ENCODE results near the gene BRMS1. TPM values are rescaled to one million over a fixed set of nuclear protein-coding genes. Genes with fewer than 3 reads are reported as not detected.
"Not testable (repeated sequence)": the region's sequence is repeated elsewhere in the genome, so short reads cannot be mapped to it uniquely, and the experiment has no call there.

BRMS1 gene
- 35.4 TPM for polyA plus RNA-seq (2013, experiment 1 of 4)
- polyA plus RNA-seq (2013, experiment 2 of 4), result 37.6 TPM
- polyA plus RNA-seq (2013, experiment 3 of 4), result 29.6 TPM
- 30.4 TPM for polyA plus RNA-seq (2013, experiment 4 of 4)

- WGBS, 2 experiments, result 1% methylated on average over 59 of the region's 59 CpGs
- H3K27ac ChIP-seq (ENCODE audit: insufficient read depth, low read depth, low read length, poor library complexity, severe bottlenecking), result peak within 1 kb of the TSS; percentile 72
- peak within 1 kb of the TSS; percentile 56 for H3K4me3 ChIP-seq (ENCODE audit: insufficient read depth, low read depth, low read length)
- no peaks in the 10 kb centered on the region for H3K27me3 ChIP-seq (ENCODE audit: control insufficient read depth, insufficient read depth, low read length, poor library complexity, severe bottlenecking)
- peaks cover 16% of the 10 kb centered on the region for H3K4me1 ChIP-seq (ENCODE audit: control insufficient read depth, insufficient read depth, low read length)
- peaks cover 8% of the 10 kb centered on the region for H3K36me3 ChIP-seq (ENCODE audit: control insufficient read depth, insufficient read depth, low read length)
- H3K9me3 ChIP-seq (ENCODE audit: control insufficient read depth, low read length), result no peaks in the 10 kb centered on the region
These were observed at the start of gene BRMS1 for GRCh38 chr11:66344550-66345315. Gene BRMS1, minus strand, starts transcription at chr11:66345104. Its CDS starts 2,870 bp downstream, at chr11:66342234.

GRCh38 chr11:66393954-66394353, 49.0 kb upstream of the BRMS1 start:
- Histone ChIP-seq H3K27me3 (ENCODE audit: control insufficient read depth, insufficient read depth, low read length, poor library complexity, severe bottlenecking) (no peaks in the 10 kb centered on the region), H3K4me3 (ENCODE audit: insufficient read depth, low read depth, low read length) (no peak overlapping the region), H3K4me1 (ENCODE audit: control insufficient read depth, insufficient read depth, low read length) (no peaks in the 10 kb centered on the region), H3K27ac (ENCODE audit: insufficient read depth, low read depth, low read length, poor library complexity, severe bottlenecking) (no peak overlapping the region), H3K36me3 (ENCODE audit: control insufficient read depth, insufficient read depth, low read length) (no peaks in the 10 kb centered on the region), H3K9me3 (ENCODE audit: control insufficient read depth, low read length) (no peaks in the 10 kb centered on the region)
- WGBS, 2 experiments, result 81 to 93% methylated on average over 2 to 3 of the region's 3 CpGs

- 85 to 91% methylated on average over 5 to 6 of the region's 6 CpGs for WGBS, 2 experiments
- Histone ChIP-seq H3K4me3 (ENCODE audit: insufficient read depth, low read depth, low read length) (no peak overlapping the region), H3K27me3 (ENCODE audit: control insufficient read depth, insufficient read depth, low read length, poor library complexity, severe bottlenecking) (peaks cover 7% of the 10 kb centered on the region), H3K36me3 (ENCODE audit: control insufficient read depth, insufficient read depth, low read length) (no peaks in the 10 kb centered on the region), H3K9me3 (ENCODE audit: control insufficient read depth, low read length) (no peaks in the 10 kb centered on the region), H3K27ac (ENCODE audit: insufficient read depth, low read depth, low read length, poor library complexity, severe bottlenecking) (no peak overlapping the region), H3K4me1 (ENCODE audit: control insufficient read depth, insufficient read depth, low read length) (no peaks in the 10 kb centered on the region)
These were observed 46.4 kb upstream of the BRMS1 start for GRCh38 chr11:66391322-66391721.

GRCh38 chr11:66388780-66389386, 44.0 kb upstream of the BRMS1 start:
- Histone ChIP-seq H3K27me3 (ENCODE audit: control insufficient read depth, insufficient read depth, low read length, poor library complexity, severe bottlenecking) (peaks cover 8% of the 10 kb centered on the region), H3K4me1 (ENCODE audit: control insufficient read depth, insufficient read depth, low read length) (no peaks in the 10 kb centered on the region), H3K9me3 (ENCODE audit: control insufficient read depth, low read length) (no peaks in the 10 kb centered on the region), H3K36me3 (ENCODE audit: control insufficient read depth, insufficient read depth, low read length) (no peaks in the 10 kb centered on the region), H3K27ac (ENCODE audit: insufficient read depth, low read depth, low read length, poor library complexity, severe bottlenecking) (no peak overlapping the region), H3K4me3 (ENCODE audit: insufficient read depth, low read depth, low read length) (no peak overlapping the region)
- 37 to 38% methylated on average over 8 of the region's 8 CpGs for WGBS, 2 experiments

GRCh38 chr11:66386171-66387069, 41.5 kb upstream of the BRMS1 start:
- Histone ChIP-seq H3K27me3 (ENCODE audit: control insufficient read depth, insufficient read depth, low read length, poor library complexity, severe bottlenecking) (peaks cover 8% of the 10 kb centered on the region), H3K27ac (ENCODE audit: insufficient read depth, low read depth, low read length, poor library complexity, severe bottlenecking) (no peak overlapping the region), H3K36me3 (ENCODE audit: control insufficient read depth, insufficient read depth, low read length) (no peaks in the 10 kb centered on the region), H3K4me1 (ENCODE audit: control insufficient read depth, insufficient read depth, low read length) (no peaks in the 10 kb centered on the region), H3K4me3 (ENCODE audit: insufficient read depth, low read depth, low read length) (no peak overlapping the region), H3K9me3 (ENCODE audit: control insufficient read depth, low read length) (no peaks in the 10 kb centered on the region)
- 25% methylated on average over 20 of the region's 20 CpGs for WGBS, 2 experiments

- H3K27me3 ChIP-seq (ENCODE audit: control insufficient read depth, insufficient read depth, low read length, poor library complexity, severe bottlenecking); H3K4me1 ChIP-seq (ENCODE audit: control insufficient read depth, insufficient read depth, low read length); H3K4me3 ChIP-seq (ENCODE audit: insufficient read depth, low read depth, low read length); H3K27ac ChIP-seq (ENCODE audit: insufficient read depth, low read depth, low read length, poor library complexity, severe bottlenecking); H3K36me3 ChIP-seq (ENCODE audit: control insufficient read depth, insufficient read depth, low read length); H3K9me3 ChIP-seq (ENCODE audit: control insufficient read depth, low read length): not testable (repeated sequence)
- 90 to 92% methylated on average over 13 of the region's 13 CpGs for WGBS, 2 experiments
These were observed 39.4 kb upstream of the BRMS1 start for GRCh38 chr11:66384316-66384715.

- not testable (repeated sequence) for H3K4me3 ChIP-seq (ENCODE audit: insufficient read depth, low read depth, low read length); H3K27me3 ChIP-seq (ENCODE audit: control insufficient read depth, insufficient read depth, low read length, poor library complexity, severe bottlenecking); H3K36me3 ChIP-seq (ENCODE audit: control insufficient read depth, insufficient read depth, low read length); H3K4me1 ChIP-seq (ENCODE audit: control insufficient read depth, insufficient read depth, low read length); H3K27ac ChIP-seq (ENCODE audit: insufficient read depth, low read depth, low read length, poor library complexity, severe bottlenecking); H3K9me3 ChIP-seq (ENCODE audit: control insufficient read depth, low read length)
- 41 to 47% methylated on average over 7 of the region's 7 CpGs for WGBS, 2 experiments
These were observed 35.4 kb upstream of the BRMS1 start for GRCh38 chr11:66380264-66380663.

GRCh38 chr11:66373690-66374287, 28.9 kb upstream of the BRMS1 start:
- H3K27ac ChIP-seq (ENCODE audit: insufficient read depth, low read depth, low read length, poor library complexity, severe bottlenecking); H3K4me1 ChIP-seq (ENCODE audit: control insufficient read depth, insufficient read depth, low read length); H3K9me3 ChIP-seq (ENCODE audit: control insufficient read depth, low read length); H3K36me3 ChIP-seq (ENCODE audit: control insufficient read depth, insufficient read depth, low read length); H3K27me3 ChIP-seq (ENCODE audit: control insufficient read depth, insufficient read depth, low read length, poor library complexity, severe bottlenecking); H3K4me3 ChIP-seq (ENCODE audit: insufficient read depth, low read depth, low read length): not testable (repeated sequence)
- 87 to 91% methylated on average over 8 to 9 of the region's 9 CpGs for WGBS, 2 experiments

- Histone ChIP-seq H3K4me3 (ENCODE audit: insufficient read depth, low read depth, low read length) (no peak overlapping the region), H3K27me3 (ENCODE audit: control insufficient read depth, insufficient read depth, low read length, poor library complexity, severe bottlenecking) (no peaks in the 10 kb centered on the region), H3K9me3 (ENCODE audit: control insufficient read depth, low read length) (no peaks in the 10 kb centered on the region), H3K27ac (ENCODE audit: insufficient read depth, low read depth, low read length, poor library complexity, severe bottlenecking) (no peak overlapping the region), H3K36me3 (ENCODE audit: control insufficient read depth, insufficient read depth, low read length) (peaks cover 7% of the 10 kb centered on the region), H3K4me1 (ENCODE audit: control insufficient read depth, insufficient read depth, low read length) (no peaks in the 10 kb centered on the region)
- 87 to 90% methylated on average over 5 of the region's 5 CpGs for WGBS, 2 experiments
These were observed 28.4 kb upstream of the BRMS1 start for GRCh38 chr11:66373265-66373664.
